ENCODE results near the gene TPD52L1. TPM values are rescaled to one million over a fixed set of nuclear protein-coding genes. Genes with fewer than 3 reads are reported as not detected.
"Not testable (repeated sequence)": the region's sequence is repeated elsewhere in the genome, so short reads cannot be mapped to it uniquely, and the experiment has no call there.

Gene TPD52L1
- total RNA-seq, 1 donor from 2014 or later, result not detected

GRCh38 chr6:125157280-125157679 is 3.7 kb downstream of the TPD52L1 start:
- Mint-ChIP-seq H3K4me3 (ENCODE audit: unreplicated experiment) (no peak overlapping the region), H3K36me3 (ENCODE audit: unreplicated experiment) (no peaks in the 10 kb centered on the region), H3K27me3 (ENCODE audit: unreplicated experiment) (peaks cover 6% of the 10 kb centered on the region), H3K9me3 (ENCODE audit: unreplicated experiment) (peaks cover 1% of the 10 kb centered on the region), H3K27ac (ENCODE audit: unreplicated experiment) (no peak overlapping the region), H3K4me1 (ENCODE audit: low read depth, unreplicated experiment) (no peaks in the 10 kb centered on the region)
- DNase-seq, result no peak
- no peak for TF ChIP-seq CTCF (IDR thresholded peaks at IDR 0.05; ENCODE audit: partially characterized antibody, unreplicated experiment)

DNA sequence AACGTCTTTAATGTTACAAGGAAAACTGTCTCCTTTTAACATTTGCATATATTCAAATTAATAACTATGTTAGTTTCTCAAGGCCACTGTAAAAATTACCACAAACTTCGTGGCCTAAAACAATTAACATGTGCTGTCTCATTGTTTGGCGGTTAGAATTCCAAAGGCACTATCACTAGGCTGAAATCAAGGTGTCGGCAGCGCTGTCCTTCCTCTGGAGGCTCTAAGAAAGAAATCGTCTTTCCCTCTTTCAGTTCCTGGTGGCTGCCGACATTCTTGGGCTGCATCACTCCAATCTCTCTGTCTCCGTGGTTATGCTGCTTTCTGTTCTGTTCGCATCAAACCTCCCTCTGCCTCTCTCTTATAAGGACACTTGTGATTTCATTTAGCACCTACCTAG is 4.2 kb downstream of the TPD52L1 start:
- no peak for TF ChIP-seq CTCF (IDR thresholded peaks at IDR 0.05; ENCODE audit: partially characterized antibody, unreplicated experiment)
- Mint-ChIP-seq H3K9me3 (ENCODE audit: unreplicated experiment) (peaks cover 1% of the 10 kb centered on the region), H3K36me3 (ENCODE audit: unreplicated experiment) (no peaks in the 10 kb centered on the region), H3K27me3 (ENCODE audit: unreplicated experiment) (peaks cover 6% of the 10 kb centered on the region), H3K27ac (ENCODE audit: unreplicated experiment) (no peak overlapping the region), H3K4me1 (ENCODE audit: low read depth, unreplicated experiment) (no peaks in the 10 kb centered on the region), H3K4me3 (ENCODE audit: unreplicated experiment) (no peak overlapping the region)
- DNase-seq, result no peak

DNA sequence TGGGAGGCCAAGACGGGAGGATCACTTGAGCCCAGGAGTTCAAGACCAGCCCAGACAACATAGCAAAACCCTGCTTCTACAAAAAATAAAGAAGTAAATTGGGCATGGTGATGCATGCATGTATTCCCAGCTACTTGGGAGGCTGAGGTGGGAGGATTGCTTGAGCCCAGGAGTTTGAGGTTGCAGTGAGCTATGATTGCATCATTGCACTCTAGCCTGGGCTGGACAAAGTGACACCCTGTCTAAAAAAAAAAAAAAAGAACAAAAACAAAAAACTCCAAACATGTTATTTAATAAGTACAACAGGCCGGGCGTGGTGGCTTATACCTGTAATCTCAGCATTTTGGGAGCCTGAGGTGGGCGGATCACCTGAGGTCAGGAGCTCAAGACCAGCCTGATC is 9.8 kb downstream of the TPD52L1 start:
- not testable (repeated sequence) for H3K9me3 Mint-ChIP-seq (ENCODE audit: unreplicated experiment); H3K4me1 Mint-ChIP-seq (ENCODE audit: low read depth, unreplicated experiment); H3K4me3 Mint-ChIP-seq (ENCODE audit: unreplicated experiment)

GRCh38 chr6:125163811-125164210 is 10.2 kb downstream of the TPD52L1 start:
- no peak for DNase-seq
- Mint-ChIP-seq H3K4me1 (ENCODE audit: low read depth, unreplicated experiment) (no peaks in the 10 kb centered on the region), H3K27me3 (ENCODE audit: unreplicated experiment) (peaks cover 4% of the 10 kb centered on the region), H3K36me3 (ENCODE audit: unreplicated experiment) (no peaks in the 10 kb centered on the region), H3K4me3 (ENCODE audit: unreplicated experiment) (no peak overlapping the region), H3K9me3 (ENCODE audit: unreplicated experiment) (no peaks in the 10 kb centered on the region), H3K27ac (ENCODE audit: unreplicated experiment) (no peak overlapping the region)
- TF ChIP-seq CTCF (IDR thresholded peaks at IDR 0.05; ENCODE audit: partially characterized antibody, unreplicated experiment), result no peak

More for the DNA sequence above, 9.8 kb downstream of the TPD52L1 start:
- not testable (repeated sequence) for H3K36me3 Mint-ChIP-seq (ENCODE audit: unreplicated experiment); H3K27ac Mint-ChIP-seq (ENCODE audit: unreplicated experiment); DNase-seq; H3K27me3 Mint-ChIP-seq (ENCODE audit: unreplicated experiment)

GRCh38 chr6:125164696-125165095 is 11.1 kb downstream of the TPD52L1 start:
- Mint-ChIP-seq H3K4me1 (ENCODE audit: low read depth, unreplicated experiment) (no peaks in the 10 kb centered on the region), H3K27ac (ENCODE audit: unreplicated experiment) (no peak overlapping the region), H3K27me3 (ENCODE audit: unreplicated experiment) (peaks cover 4% of the 10 kb centered on the region), H3K36me3 (ENCODE audit: unreplicated experiment) (no peaks in the 10 kb centered on the region), H3K4me3 (ENCODE audit: unreplicated experiment) (no peak overlapping the region), H3K9me3 (ENCODE audit: unreplicated experiment) (no peaks in the 10 kb centered on the region)
- TF ChIP-seq CTCF (IDR thresholded peaks at IDR 0.05; ENCODE audit: partially characterized antibody, unreplicated experiment), result no peak
- DNase-seq, result no peak

DNA sequence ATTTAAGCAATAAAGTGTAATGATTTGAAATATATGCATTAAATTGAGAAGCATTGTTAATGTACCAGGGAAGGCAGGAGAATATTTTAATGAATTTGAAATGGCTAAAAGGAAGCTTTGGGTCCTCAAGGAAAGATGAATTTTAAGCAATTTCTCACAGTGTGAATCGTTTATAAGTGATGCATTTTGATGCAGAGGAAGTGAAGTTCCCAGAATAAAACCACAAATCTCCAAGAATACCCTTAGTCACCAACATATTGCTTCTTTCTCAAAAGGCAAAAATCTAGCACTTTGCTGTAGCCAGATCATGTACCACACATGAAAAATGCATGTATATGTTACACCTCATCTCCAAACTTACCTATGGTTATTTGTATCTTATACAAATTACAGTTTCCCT is 11.7 kb downstream of the TPD52L1 start:
- no peak overlapping the region for H3K4me3 Mint-ChIP-seq (ENCODE audit: unreplicated experiment)
- DNase-seq, result no peak
- no peaks in the 10 kb centered on the region for H3K4me1 Mint-ChIP-seq (ENCODE audit: low read depth, unreplicated experiment)
- no peaks in the 10 kb centered on the region for H3K36me3 Mint-ChIP-seq (ENCODE audit: unreplicated experiment)
- H3K27ac Mint-ChIP-seq (ENCODE audit: unreplicated experiment), result no peak overlapping the region
- H3K27me3 Mint-ChIP-seq (ENCODE audit: unreplicated experiment), result peaks cover 4% of the 10 kb centered on the region
- H3K9me3 Mint-ChIP-seq (ENCODE audit: unreplicated experiment), result no peaks in the 10 kb centered on the region
- TF ChIP-seq CTCF (IDR thresholded peaks at IDR 0.05; ENCODE audit: partially characterized antibody, unreplicated experiment), result no peak
